Esophagus squamous epithelium (tissue), 5 donors: ENCODE data around the gene GALR3. TPM values are rescaled to one million over a fixed set of nuclear protein-coding genes. Genes with fewer than 3 reads are reported as not detected.

Experiments
- DNase-seq: peaks from one replicate; lab custom pipeline; 2025; lab: John Stamatoyannopoulos, UW
- H3K27ac ChIP-seq, 4 donors: fragments of 200-600 bp; sonication (generic); one replicate each; pipeline ENCODE4 v1.5.1; 2016 to 2019; ENCODE audit warnings: mild to moderate bottlenecking in 1 of 4
- H3K27me3 ChIP-seq, 4 donors: fragments of 200-600 bp; sonication (generic); 1 replicate in 3 of 4; 2 replicates in 1 of 4; pipeline versions ENCODE4 v1.5.1 to v1.6.0; 2017 to 2021; ENCODE audit warnings: antibody characterized with exemption in 1 of 4
- H3K36me3 ChIP-seq, 3 donors: fragments of 200-600 bp; sonication (generic); one replicate each; pipeline ENCODE4 v1.5.1; 2016 to 2019
- H3K4me1 ChIP-seq, 3 donors: fragments of 200-600 bp; sonication (generic); one replicate each; pipeline ENCODE4 v1.5.1; 2017 to 2019
- H3K4me3 ChIP-seq, 4 donors: fragments of 200-600 bp; sonication (generic); 1 replicate in 3 of 4; 2 replicates in 1 of 4; pipeline ENCODE4 v1.5.1; 2016 to 2019; ENCODE audit warnings: mild to moderate bottlenecking in 2 of 4, moderate library complexity in 1 of 4
- H3K9me3 ChIP-seq, 3 donors: fragments of 200-600 bp; sonication (generic); one replicate each; pipeline ENCODE4 v1.5.1; 2016 to 2019
- CTCF ChIP-seq, 6 experiments: fragments of 450-650 bp in 4 of 6; fragments of 200-600 bp in 2 of 6; sonication (generic) in 2 of 6; IDR thresholded peaks; one replicate each; pipeline ENCODE4 v1.5.1; 2016 to 2019; ENCODE audit warnings: antibody characterized with exemption in 6 of 6, mild to moderate bottlenecking in 4 of 6, moderate library complexity in 4 of 6
- POLR2A ChIP-seq, 4 donors: fragments of 450-650 bp; IDR thresholded peaks; one replicate each; pipeline ENCODE4 v1.6.1; 2017; ENCODE audit warnings: antibody characterized with exemption in 4 of 4, mild to moderate bottlenecking in 4 of 4, moderate library complexity in 3 of 4
- WGBS, 2 donors: methylation state at CpG; one replicate each; pipeline ENCODE4 v1.1.5; 2018; 5-methylcytosine and 5-hydroxymethylcytosine counted together
- intact Hi-C: fragments of 100-400 bp; cut with DNase I; formaldehyde crosslinking; loops from one replicate; pipeline ENCODE4 v1.15.0; 2022
- total RNA-seq, 4 donors: library from RNA; depleted of rRNA; stranded (reverse); fragments of >200 nt; gene quantifications; one replicate each; pipeline ENCODE4 v1.1.0, GENCODE V29; 2016
- donor health status: DM: yes; HTN: yes; CAD: no.

Gene GALR3
- total RNA-seq, 4 donors from 2014 or later, result not detected

GRCh38 chr22:37852418-37852817 is 29.2 kb downstream of the GALR3 start:
- TF ChIP-seq CTCF (IDR thresholded peaks at IDR 0.05), result no peak
- Histone ChIP-seq H3K9me3 (no peaks in the 10 kb centered on the region), H3K4me1 (peaks cover 11 to 64% (median 15%) of the 10 kb centered on the region in 3 donors), H3K27me3 (no peaks in the 10 kb centered on the region), H3K4me3 (no peak overlapping the region), H3K36me3 (peaks cover 1 to 66% (median 44%) of the 10 kb centered on the region in 3 donors), H3K27ac (no peak overlapping the region)
- intact Hi-C loops, result no loop called here
- whole genome bisulfite sequencing, 2 donors, result 86 to 90% methylated on average over 5 of the region's 5 CpGs
- no peak for DNase-seq

- Histone ChIP-seq H3K36me3 (peaks cover 10 to 91% (median 62%) of the 10 kb centered on the region in 3 donors), H3K27ac (no peak overlapping the region), H3K4me1 (peaks cover 5 to 49% (median 8%) of the 10 kb centered on the region in 3 donors), H3K4me3 (no peak overlapping the region), H3K27me3 (no peaks in the 10 kb centered on the region), H3K9me3 (no peaks in the 10 kb centered on the region)
- no peak for DNase-seq
- WGBS, 2 donors, result 42 to 54% methylated on average over 2 of the region's 2 CpGs
- intact Hi-C loops, result no loop called here
- no peak for TF ChIP-seq CTCF (IDR thresholded peaks at IDR 0.05)
- no peak for TF ChIP-seq POLR2A (IDR thresholded peaks at IDR 0.05)
Measured at GRCh38 chr22:37854946-37855345, 31.8 kb downstream of the GALR3 start.

GRCh38 chr22:37855462-37855861 is 32.3 kb downstream of the GALR3 start:
- H3K27ac ChIP-seq, result no peak overlapping the region
- 79 to 97% methylated on average over 2 of the region's 2 CpGs for WGBS, 2 donors
- DNase-seq, result no peak
- no peaks in the 10 kb centered on the region for H3K9me3 ChIP-seq
- H3K36me3 ChIP-seq, result peaks cover 11 to 96% (median 64%) of the 10 kb centered on the region in 3 donors
- no peak overlapping the region for H3K4me3 ChIP-seq
- H3K4me1 ChIP-seq, result peaks cover under 1 to 44% (median 3%) of the 10 kb centered on the region in 3 donors
- intact Hi-C loops, result no loop called here
- H3K27me3 ChIP-seq, result no peaks in the 10 kb centered on the region
- TF ChIP-seq POLR2A (IDR thresholded peaks at IDR 0.05) (no peak), CTCF (IDR thresholded peaks at IDR 0.05) (no peak)

GRCh38 chr22:37860796-37861421 is 37.7 kb downstream of the GALR3 start:
- H3K27me3 ChIP-seq, result no peaks in the 10 kb centered on the region
- H3K27ac ChIP-seq, result no peak overlapping the region
- WGBS, 2 donors, result 48 to 65% methylated on average over 5 to 7 of the region's 7 CpGs
- DNase-seq, result no peak
- TF ChIP-seq CTCF (IDR thresholded peaks at IDR 0.05), result no peak
- no peak for TF ChIP-seq POLR2A (IDR thresholded peaks at IDR 0.05)
- H3K4me1 ChIP-seq, result peaks cover 0 to 8% (median 2%) of the 10 kb centered on the region in 3 donors
- intact Hi-C loops, result loop anchor here (5.0 kb wide), 1 partner anchor 44 kb away; no protein-coding TSS in a partner anchor
- H3K36me3 ChIP-seq, result peaks cover 38 to 100% (median 65%) of the 10 kb centered on the region in 3 donors
- H3K9me3 ChIP-seq, result no peaks in the 10 kb centered on the region
- no peak overlapping the region for H3K4me3 ChIP-seq

- Histone ChIP-seq H3K4me1 (peaks cover 0 to 8% (median 2%) of the 10 kb centered on the region in 3 donors), H3K36me3 (peaks cover 34 to 100% (median 59%) of the 10 kb centered on the region in 3 donors), H3K9me3 (no peaks in the 10 kb centered on the region), H3K27me3 (no peaks in the 10 kb centered on the region), H3K27ac (no peak overlapping the region), H3K4me3 (no peak overlapping the region)
- intact Hi-C loops, result loop anchor here (5.0 kb wide), 1 partner anchor 45 kb away; no protein-coding TSS in a partner anchor
- no peak for DNase-seq
- 88 to 89% methylated on average over 7 of the region's 7 CpGs for WGBS, 2 donors
- TF ChIP-seq POLR2A (IDR thresholded peaks at IDR 0.05), result no peak
Measured at GRCh38 chr22:37862570-37863325, 39.6 kb downstream of the GALR3 start.
